Uterus (tissue), 4 donors: Measurements from ENCODE around the gene C22orf31. TPM values are rescaled to one million over a fixed set of nuclear protein-coding genes. Genes with fewer than 3 reads are reported as not detected.

Source experiments
- DNase-seq, 2 donors: peaks; one replicate each; pipeline ENCODE4 v3.0.0-alpha.2; 2019 to 2020
- H3K27ac ChIP-seq, 2 donors: fragments of 200-600 bp; sonication (generic); 1 replicate in 1 of 2; 2 replicates in 1 of 2; pipeline ENCODE4 v1.5.1; 2016 to 2018
- H3K27me3 ChIP-seq, 2 donors: fragments of 200-600 bp; sonication (generic); one replicate each; pipeline ENCODE4 v1.5.1; 2018 to 2019; ENCODE audit warnings: control low read depth in 1 of 2
- H3K36me3 ChIP-seq, 2 donors: fragments of 200-600 bp; sonication (generic); one replicate each; pipeline ENCODE4 v1.5.1; 2019; ENCODE audit warnings: control low read depth in 1 of 2
- H3K4me1 ChIP-seq, 2 donors: fragments of 200-600 bp; sonication (generic); one replicate each; pipeline ENCODE4 v1.5.1; 2018 to 2019; ENCODE audit warnings: control low read depth in 1 of 2
- H3K4me3 ChIP-seq, 2 donors: fragments of 200-600 bp; sonication (generic); 1 replicate in 1 of 2; 2 replicates in 1 of 2; pipeline ENCODE4 v1.5.1; 2018 to 2019; ENCODE audit warnings: mild to moderate bottlenecking in 1 of 2
- H3K9me3 ChIP-seq, 2 donors: fragments of 200-600 bp; sonication (generic); one replicate each; pipeline ENCODE4 v1.5.1; 2019; ENCODE audit warnings: control low read depth in 1 of 2
- POLR2A ChIP-seq, 2 donors: fragments of 450-650 bp; IDR thresholded peaks; one replicate each; pipeline ENCODE4 v1.6.1; 2016; ENCODE audit warnings: antibody characterized with exemption in 2 of 2, mild to moderate bottlenecking in 1 of 2, moderate library complexity in 1 of 2
- intact Hi-C: fragments of 100-400 bp; cut with DNase I; formaldehyde crosslinking; loops from one replicate; pipeline ENCODE4 v1.15.1; 2023; ENCODE audit warnings: low total_unique reads
- total RNA-seq, 4 donors: library from RNA; depleted of rRNA in 3 of 4; stranded (reverse); fragments of >200 nt in 3 of 4; gene quantifications; one replicate each; pipeline versions ENCODE4 v1.1.0 to v1.2.4, GENCODE V29; 2014 to 2023
- TF ChIP-seq, protein P1 (sequence below), 4 experiments: fragments of 200-600 bp in 2 of 4; fragments of 450-650 bp in 2 of 4; sonication (generic) in 2 of 4; IDR thresholded peaks; one replicate each; pipeline ENCODE4 v1.5.1; 2016 to 2019; ENCODE audit warnings: antibody characterized with exemption in 4 of 4, mild to moderate bottlenecking in 2 of 4, moderate library complexity in 1 of 4
- donor health status: DM: yes; HTN: yes; CAD: no.

C22orf31 gene
- not detected for total RNA-seq

GRCh38 chr22:29061773-29062172 lies at the start of gene C22orf31:
C22orf31 (minus strand) TSS chr22:29061831; CDS start chr22:29061792, 39 bp downstream.
- intact Hi-C loops = no loop called here
- TF ChIP-seq POLR2A (IDR thresholded peaks at IDR 0.05) = no peak
- TF ChIP-seq, protein P1, sequence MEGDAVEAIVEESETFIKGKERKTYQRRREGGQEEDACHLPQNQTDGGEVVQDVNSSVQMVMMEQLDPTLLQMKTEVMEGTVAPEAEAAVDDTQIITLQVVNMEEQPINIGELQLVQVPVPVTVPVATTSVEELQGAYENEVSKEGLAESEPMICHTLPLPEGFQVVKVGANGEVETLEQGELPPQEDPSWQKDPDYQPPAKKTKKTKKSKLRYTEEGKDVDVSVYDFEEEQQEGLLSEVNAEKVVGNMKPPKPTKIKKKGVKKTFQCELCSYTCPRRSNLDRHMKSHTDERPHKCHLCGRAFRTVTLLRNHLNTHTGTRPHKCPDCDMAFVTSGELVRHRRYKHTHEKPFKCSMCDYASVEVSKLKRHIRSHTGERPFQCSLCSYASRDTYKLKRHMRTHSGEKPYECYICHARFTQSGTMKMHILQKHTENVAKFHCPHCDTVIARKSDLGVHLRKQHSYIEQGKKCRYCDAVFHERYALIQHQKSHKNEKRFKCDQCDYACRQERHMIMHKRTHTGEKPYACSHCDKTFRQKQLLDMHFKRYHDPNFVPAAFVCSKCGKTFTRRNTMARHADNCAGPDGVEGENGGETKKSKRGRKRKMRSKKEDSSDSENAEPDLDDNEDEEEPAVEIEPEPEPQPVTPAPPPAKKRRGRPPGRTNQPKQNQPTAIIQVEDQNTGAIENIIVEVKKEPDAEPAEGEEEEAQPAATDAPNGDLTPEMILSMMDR (IDR thresholded peaks at IDR 0.05) = no peak
- Histone ChIP-seq H3K9me3 (no peaks in the 10 kb centered on the region), H3K4me3 (no peak within 1 kb of the TSS), H3K27ac (no peak within 1 kb of the TSS), H3K27me3 (no peaks in the 10 kb centered on the region), H3K4me1 (no peaks in the 10 kb centered on the region), H3K36me3 (no peaks in the 10 kb centered on the region)
- DNase-seq = no peak

GRCh38 chr22:29110946-29111345 lies 49.3 kb upstream of the C22orf31 start:
- no peak for TF ChIP-seq POLR2A (IDR thresholded peaks at IDR 0.05)
- TF ChIP-seq, protein P1 (IDR thresholded peaks at IDR 0.05) = no peak
- intact Hi-C loops = no loop called here

DNA sequence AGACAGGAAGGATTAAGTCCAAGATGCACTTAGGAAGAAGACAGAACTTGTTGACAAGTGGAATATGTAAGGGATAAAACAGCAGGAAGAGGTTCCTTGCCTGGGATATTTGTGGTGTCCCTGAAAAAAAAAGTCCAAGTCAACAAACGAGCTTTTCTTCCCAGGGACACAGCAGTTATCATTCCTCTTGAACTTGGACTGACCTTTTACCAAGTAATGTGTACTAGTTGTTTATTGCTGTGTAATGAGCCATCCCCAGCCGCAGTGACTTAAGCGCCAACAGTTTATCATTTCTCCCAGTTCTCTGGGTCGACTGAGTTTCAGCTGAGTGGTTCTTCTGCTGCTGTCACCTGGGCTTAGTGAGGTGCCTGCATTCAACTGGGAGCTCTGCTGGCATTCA lies 48.2 kb upstream of the C22orf31 start:
- intact Hi-C loops = no loop called here
- no peak for DNase-seq

More at GRCh38 chr22:29110946-29111345, 49.3 kb upstream of the C22orf31 start:
- no peaks in the 10 kb centered on the region for H3K4me1 ChIP-seq
- H3K27me3 ChIP-seq = no peaks in the 10 kb centered on the region
- H3K27ac ChIP-seq = no peak overlapping the region
- no peak overlapping the region for H3K4me3 ChIP-seq
- DNase-seq = no peak
- H3K9me3 ChIP-seq = no peaks in the 10 kb centered on the region
- H3K36me3 ChIP-seq = no peaks in the 10 kb centered on the region

DNA sequence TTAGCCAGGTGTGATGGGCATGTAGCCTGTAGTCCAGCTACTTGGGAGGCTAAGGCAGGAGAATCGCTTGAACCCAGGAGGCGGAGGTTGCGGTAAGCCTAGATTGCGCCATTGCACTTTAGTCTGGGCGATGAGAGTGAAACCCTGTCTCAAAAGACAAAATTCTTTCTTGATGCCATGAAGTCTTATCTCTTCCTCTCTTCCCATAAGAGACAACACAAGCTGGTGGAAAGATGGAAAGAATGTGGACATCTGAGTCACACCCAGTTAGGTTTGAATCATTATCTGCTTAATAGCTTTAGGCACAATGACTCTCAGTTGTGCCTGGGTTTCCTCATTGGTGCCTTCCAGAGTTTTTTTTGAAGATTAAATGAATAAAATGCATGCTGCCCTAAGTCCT lies 46.5 kb upstream of the C22orf31 start:
- no peaks in the 10 kb centered on the region for H3K9me3 ChIP-seq
- no peaks in the 10 kb centered on the region for H3K4me1 ChIP-seq
- H3K4me3 ChIP-seq = no peak overlapping the region
- H3K27me3 ChIP-seq = no peaks in the 10 kb centered on the region
- no peak for TF ChIP-seq POLR2A (IDR thresholded peaks at IDR 0.05)
- TF ChIP-seq, protein P1 (IDR thresholded peaks at IDR 0.05) = no peak
- intact Hi-C loops = no loop called here
- H3K27ac ChIP-seq = no peak overlapping the region
- no peaks in the 10 kb centered on the region for H3K36me3 ChIP-seq
- no peak for DNase-seq

More for the DNA sequence above, 48.2 kb upstream of the C22orf31 start:
- TF ChIP-seq POLR2A (IDR thresholded peaks at IDR 0.05) = no peak
- TF ChIP-seq, protein P1 (IDR thresholded peaks at IDR 0.05) = no peak
- Histone ChIP-seq H3K36me3 (no peaks in the 10 kb centered on the region), H3K4me3 (no peak overlapping the region), H3K9me3 (no peaks in the 10 kb centered on the region), H3K27ac (no peak overlapping the region), H3K27me3 (no peaks in the 10 kb centered on the region), H3K4me1 (no peaks in the 10 kb centered on the region)

DNA sequence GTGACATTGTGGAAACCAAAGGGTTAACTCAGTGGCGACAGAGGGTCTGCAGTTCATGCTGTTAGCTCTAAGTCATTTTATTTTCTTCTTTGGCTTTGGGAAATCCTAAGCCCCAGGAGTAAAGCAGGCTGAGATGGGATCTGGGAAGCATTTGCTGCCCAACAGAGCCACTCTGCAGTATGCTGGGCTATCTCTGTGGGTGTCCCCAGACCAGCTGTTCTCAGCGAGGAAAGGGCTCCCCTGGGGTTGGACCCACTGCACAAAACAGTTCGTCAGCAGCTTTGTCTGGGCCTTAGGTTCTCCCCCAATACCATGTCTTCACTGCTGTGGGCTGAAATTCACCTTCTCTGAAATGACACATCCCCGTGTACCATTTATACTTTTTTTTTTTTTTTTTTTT lies 45.2 kb upstream of the C22orf31 start:
- H3K4me3 ChIP-seq = no peak overlapping the region
- no peaks in the 10 kb centered on the region for H3K36me3 ChIP-seq
- intact Hi-C loops = no loop called here
- TF ChIP-seq POLR2A (IDR thresholded peaks at IDR 0.05) = no peak
- TF ChIP-seq, protein P1 (IDR thresholded peaks at IDR 0.05) = no peak
- no peaks in the 10 kb centered on the region for H3K27me3 ChIP-seq
- H3K9me3 ChIP-seq = no peaks in the 10 kb centered on the region
- no peak overlapping the region for H3K27ac ChIP-seq
- no peaks in the 10 kb centered on the region for H3K4me1 ChIP-seq
- DNase-seq = no peak
